Upper lobe of left lung (tissue), 6 donors: ENCODE measurements around the gene CFAP73. TPM values are rescaled to one million over a fixed set of nuclear protein-coding genes. Genes with fewer than 3 reads are reported as not detected.

Experiments
- ATAC-seq, 2 donors: fragments of 200-7000 bp; cut with Tn5 transposase; one replicate each; pipeline ENCODE4 v1.9.1; 2022; ENCODE audit warnings: mild to moderate bottlenecking in 2 of 2, moderate library complexity in 2 of 2; ENCODE audit not compliant: low FRiP score in 2 of 2
- DNase-seq, 2 donors: peaks; one replicate each; pipeline ENCODE4 v3.0.0-alpha.2; 2019 to 2020
- H3K27ac ChIP-seq, 4 donors: fragments of 200-600 bp; sonication (generic); one replicate each; pipeline ENCODE4 v1.5.1; 2016 to 2019
- H3K27me3 ChIP-seq, 4 donors: fragments of 200-600 bp; sonication (generic); one replicate each; pipeline ENCODE4 v1.5.1; 2017 to 2019
- H3K36me3 ChIP-seq, 4 donors: fragments of 200-600 bp; sonication (generic); one replicate each; pipeline ENCODE4 v1.5.1; 2016 to 2019
- H3K4me1 ChIP-seq, 4 donors: fragments of 200-600 bp; sonication (generic); one replicate each; pipeline ENCODE4 v1.5.1; 2018 to 2019
- H3K4me3 ChIP-seq, 4 donors: fragments of 200-600 bp; sonication (generic); one replicate each; pipeline ENCODE4 v1.5.1; 2017 to 2019; ENCODE audit warnings: mild to moderate bottlenecking in 2 of 4, moderate library complexity in 1 of 4
- H3K9me3 ChIP-seq, 4 donors: fragments of 200-600 bp; sonication (generic); one replicate each; pipeline ENCODE4 v1.5.1; 2018 to 2019
- EP300 ChIP-seq, 4 donors: sonication (generic); formaldehyde crosslinking; IDR thresholded peaks; one replicate each; pipeline ENCODE4 v1.5.1; 2017; ENCODE audit warnings: antibody characterized with exemption in 4 of 4, control low read depth in 2 of 4
- POLR2A ChIP-seq, 4 donors: fragments of 450-650 bp; IDR thresholded peaks; one replicate each; pipeline ENCODE4 v1.5.1; 2016 to 2017; ENCODE audit warnings: antibody characterized with exemption in 4 of 4, mild to moderate bottlenecking in 2 of 4
- POLR2AphosphoS5 ChIP-seq, 2 donors: sonication (generic); formaldehyde crosslinking; IDR thresholded peaks; one replicate each; pipeline ENCODE4 v1.5.1; 2017; ENCODE audit warnings: antibody characterized with exemption in 2 of 2
- WGBS, 2 donors: methylation state at CpG; one replicate each; pipeline ENCODE4 v1.1.5; 2017 to 2018; 5-methylcytosine and 5-hydroxymethylcytosine counted together
- total RNA-seq, 6 donors: library from RNA; depleted of rRNA in 4 of 6; stranded (reverse); fragments of >200 nt in 4 of 6; gene quantifications; one replicate each; pipeline versions ENCODE4 v1.1.0 to v1.2.1, GENCODE V29; 2016 to 2021
- TF ChIP-seq, protein P1 (sequence below), 6 experiments: fragments of 450-650 bp in 4 of 6; fragments of 200-600 bp in 2 of 6; sonication (generic) in 2 of 6; IDR thresholded peaks; one replicate each; pipeline ENCODE4 v1.5.1; 2016 to 2019; ENCODE audit warnings: antibody characterized with exemption in 6 of 6
- donor health status: DM: no; HTN: no; CAD: no; lungs with moderate emphysema.
- donor health status: DM: no; HTN: yes; CAD: no; lungs with severe emphysema.

CFAP73 gene
- total RNA-seq, 6 donors from 2014 or later = 0.97 to 34.1 (median 15.4) TPM

GRCh38 chr12:113135178-113136127, 14.1 kb upstream of the CFAP73 start, which contains the start of gene RASAL1:
TSS of gene RASAL1 (minus strand) at chr12:113135761. CDS start at chr12:113135462, 299 bp downstream.
- Histone ChIP-seq H3K4me1 (peaks cover 0 to 14% (median 11%) of the 10 kb centered on the region in 4 donors), H3K4me3 (peak within 1 kb of the TSS in 2 of 4 donors; percentile 2 to 5), H3K27ac (no peak within 1 kb of the TSS), H3K27me3 (peaks cover 0 to 10% (median 0%) of the 10 kb centered on the region in 4 donors), H3K9me3 (no peaks in the 10 kb centered on the region), H3K36me3 (no peaks in the 10 kb centered on the region)
- 0 to 3% methylated on average over 6 to 31 of the region's 68 CpGs for WGBS, 2 donors
- peak in 1 of 2 donors; percentile 37 for ATAC-seq
- peak in 1 of 2 donors; percentile 89 for DNase-seq
- TF ChIP-seq POLR2AphosphoS5 (IDR thresholded peaks at IDR 0.05) = no peak
- TF ChIP-seq, protein P1, sequence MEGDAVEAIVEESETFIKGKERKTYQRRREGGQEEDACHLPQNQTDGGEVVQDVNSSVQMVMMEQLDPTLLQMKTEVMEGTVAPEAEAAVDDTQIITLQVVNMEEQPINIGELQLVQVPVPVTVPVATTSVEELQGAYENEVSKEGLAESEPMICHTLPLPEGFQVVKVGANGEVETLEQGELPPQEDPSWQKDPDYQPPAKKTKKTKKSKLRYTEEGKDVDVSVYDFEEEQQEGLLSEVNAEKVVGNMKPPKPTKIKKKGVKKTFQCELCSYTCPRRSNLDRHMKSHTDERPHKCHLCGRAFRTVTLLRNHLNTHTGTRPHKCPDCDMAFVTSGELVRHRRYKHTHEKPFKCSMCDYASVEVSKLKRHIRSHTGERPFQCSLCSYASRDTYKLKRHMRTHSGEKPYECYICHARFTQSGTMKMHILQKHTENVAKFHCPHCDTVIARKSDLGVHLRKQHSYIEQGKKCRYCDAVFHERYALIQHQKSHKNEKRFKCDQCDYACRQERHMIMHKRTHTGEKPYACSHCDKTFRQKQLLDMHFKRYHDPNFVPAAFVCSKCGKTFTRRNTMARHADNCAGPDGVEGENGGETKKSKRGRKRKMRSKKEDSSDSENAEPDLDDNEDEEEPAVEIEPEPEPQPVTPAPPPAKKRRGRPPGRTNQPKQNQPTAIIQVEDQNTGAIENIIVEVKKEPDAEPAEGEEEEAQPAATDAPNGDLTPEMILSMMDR (IDR thresholded peaks at IDR 0.05) = peak in 1 of 6 experiments; percentile 8
- no peak for TF ChIP-seq EP300 (IDR thresholded peaks at IDR 0.05)
- TF ChIP-seq POLR2A (IDR thresholded peaks at IDR 0.05) = no peak

GRCh38 chr12:113136128-113136989, 13.2 kb upstream of the CFAP73 start:
- ATAC-seq = peak in 1 of 2 donors; percentile 28
- Histone ChIP-seq H3K36me3 (no peaks in the 10 kb centered on the region), H3K9me3 (no peaks in the 10 kb centered on the region), H3K27me3 (peaks cover 0 to 10% (median 0%) of the 10 kb centered on the region in 4 donors), H3K27ac (no peak overlapping the region), H3K4me3 (peak overlapping the region in 1 of 4 donors; percentile 5), H3K4me1 (peaks cover 0 to 14% (median 11%) of the 10 kb centered on the region in 4 donors)
- no peak for DNase-seq
- 30 to 40% methylated on average over 17 to 21 of the region's 21 CpGs for WGBS, 2 donors
- TF ChIP-seq POLR2AphosphoS5 (IDR thresholded peaks at IDR 0.05) = no peak
- TF ChIP-seq, protein P1 (IDR thresholded peaks at IDR 0.05) = no peak
- no peak for TF ChIP-seq EP300 (IDR thresholded peaks at IDR 0.05)
- TF ChIP-seq POLR2A (IDR thresholded peaks at IDR 0.05) = no peak

DNA sequence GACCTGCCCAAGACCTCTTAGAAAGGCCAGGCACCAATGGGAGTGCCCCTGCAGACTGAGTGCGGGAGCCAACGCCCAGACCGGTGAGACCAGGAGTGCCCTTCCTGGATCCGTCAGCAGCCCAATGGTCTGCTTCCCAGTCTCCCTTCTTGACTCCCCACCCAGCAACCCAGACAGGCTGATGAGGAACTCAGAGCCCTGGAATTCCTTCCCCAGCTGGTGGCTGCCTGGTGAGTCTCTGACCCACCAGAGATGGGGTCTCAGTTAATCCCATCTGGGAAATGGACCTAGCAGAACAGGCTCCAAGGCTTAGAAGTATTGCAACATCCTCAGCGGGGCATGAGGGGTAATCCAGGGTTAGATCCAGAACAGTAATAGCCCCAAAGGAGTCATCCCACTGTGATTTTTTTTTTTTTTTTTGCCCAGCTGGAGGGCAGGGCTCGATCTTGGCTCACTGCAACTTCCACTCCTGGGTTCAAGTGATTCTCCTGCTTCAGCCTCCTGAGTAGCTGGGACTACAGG, 12.5 kb upstream of the CFAP73 start:
- no peak overlapping the region for H3K27ac ChIP-seq

More for the DNA sequence above, 12.5 kb upstream of the CFAP73 start:
- DNase-seq (no peak), ATAC-seq (no peak)
- H3K36me3 ChIP-seq = no peaks in the 10 kb centered on the region
- peaks cover 0 to 10% (median 0%) of the 10 kb centered on the region in 4 donors for H3K27me3 ChIP-seq
- peaks cover 0 to 14% (median 11%) of the 10 kb centered on the region in 4 donors for H3K4me1 ChIP-seq
- TF ChIP-seq, protein P1 (IDR thresholded peaks at IDR 0.05) = no peak
- TF ChIP-seq POLR2AphosphoS5 (IDR thresholded peaks at IDR 0.05) = no peak
- no peak for TF ChIP-seq EP300 (IDR thresholded peaks at IDR 0.05)
- TF ChIP-seq POLR2A (IDR thresholded peaks at IDR 0.05) = no peak
- H3K4me3 ChIP-seq = no peak overlapping the region
- 69 to 75% methylated on average over 6 of the region's 6 CpGs for WGBS, 2 donors
- H3K9me3 ChIP-seq = no peaks in the 10 kb centered on the region
